CD8-positive, alpha-beta memory T cell (primary cell): ENCODE measurements around the gene HDAC5. TPM values are rescaled to one million over a fixed set of nuclear protein-coding genes. Genes with fewer than 3 reads are reported as not detected.
A peak's percentile ranks its signal among the peaks of the same experiment; 100 is the strongest.
"Not testable (repeated sequence)": the region's sequence is repeated elsewhere in the genome, so short reads cannot be mapped to it uniquely, and the experiment has no call there.

Experiments
- CTCF ChIA-PET: fragments of 350-600 bp; sonication (Branson Sonifier 250); formaldehyde crosslinking; loops from one replicate; lab custom pipeline; 2021; ENCODE audit warnings: antibody characterized with exemption; lab: Charles Lee
- POLR2A ChIA-PET: fragments of 350-600 bp; sonication (Branson Sonifier 250); formaldehyde crosslinking; loops from one replicate; lab custom pipeline; 2021; ENCODE audit warnings: antibody characterized with exemption; lab: Charles Lee
- DNase-seq, 5 donors: peaks; one replicate each; pipeline versions ENCODE4 v3.0.0 to v3.0.0-alpha.2; 2020 to 2022; ENCODE audit warnings: mixed read lengths in 1 of 5
- H3K27ac ChIP-seq: one replicate; pipeline ENCODE4 v1.7.0; 2013; ENCODE audit warnings: low read depth, mild to moderate bottlenecking, low read length, moderate library complexity
- H3K27me3 ChIP-seq: 2 replicates; pipeline ENCODE4 v1.7.0; 2013; ENCODE audit warnings: low read length, mild to moderate bottlenecking; ENCODE audit not compliant: insufficient read depth, poor library complexity, severe bottlenecking
- H3K36me3 ChIP-seq: 2 replicates; pipeline ENCODE4 v1.7.0; 2013; ENCODE audit warnings: mild to moderate bottlenecking, low read length, moderate library complexity; ENCODE audit not compliant: insufficient read depth
- H3K4me1 ChIP-seq: 2 replicates; pipeline ENCODE4 v1.7.0; 2013; ENCODE audit warnings: mild to moderate bottlenecking, low read length, moderate library complexity; ENCODE audit not compliant: insufficient read depth
- H3K4me3 ChIP-seq: 2 replicates; pipeline ENCODE4 v1.7.0; 2013; ENCODE audit warnings: mild to moderate bottlenecking, low read length
- H3K9me3 ChIP-seq: 2 replicates; pipeline ENCODE4 v1.7.0; 2013; ENCODE audit warnings: mild to moderate bottlenecking, low read length
- H3K27ac Mint-ChIP-seq, 8 donors: one replicate each; pipeline ENCODE4 v1.8.0; 2020 to 2021; ENCODE audit warnings: mixed read lengths in 8 of 8, mild to moderate bottlenecking in 6 of 8, inconsistent platforms in 3 of 8, moderate library complexity in 3 of 8
- H3K27me3 Mint-ChIP-seq, 2 donors: one replicate each; pipeline ENCODE4 v1.8.0; 2020 to 2021; ENCODE audit warnings: mixed read lengths in 2 of 2, mild to moderate bottlenecking in 1 of 2, moderate library complexity in 1 of 2
- H3K36me3 Mint-ChIP-seq, 3 donors: one replicate each; pipeline ENCODE4 v1.8.0; 2020 to 2021; ENCODE audit warnings: mixed read lengths in 3 of 3, inconsistent platforms in 1 of 3, mild to moderate bottlenecking in 1 of 3
- H3K4me1 Mint-ChIP-seq, 3 donors: one replicate each; pipeline ENCODE4 v1.8.0; 2020 to 2021; ENCODE audit warnings: mixed read lengths in 3 of 3, inconsistent platforms in 1 of 3, mild to moderate bottlenecking in 1 of 3
- H3K4me3 Mint-ChIP-seq, 7 donors: one replicate each; pipeline ENCODE4 v1.8.0; 2020 to 2021; ENCODE audit warnings: mixed read lengths in 7 of 7, mild to moderate bottlenecking in 6 of 7, moderate library complexity in 4 of 7, inconsistent platforms in 2 of 7
- H3K9me3 Mint-ChIP-seq, 5 donors: one replicate each; pipeline ENCODE4 v1.8.0; 2020 to 2022; ENCODE audit warnings: mixed read lengths in 5 of 5, mild to moderate bottlenecking in 3 of 5, moderate library complexity in 2 of 5, inconsistent platforms in 1 of 5
- polyA plus RNA-seq: library from polyadenylated mRNA; unstranded; fragments of 300-500 nt; fragmentation: Illumina TruSeq; gene quantifications from one replicate; pipeline ENCODE4 v1.2.3, GENCODE V29; 2021
- total RNA-seq, 2 experiments: library from RNA; stranded (reverse); gene quantifications; one replicate each; pipeline ENCODE4 v1.2.3, GENCODE V29; 2021

HDAC5 gene
- total and polyA plus RNA-seq, 3 experiments from 2014 or later, result 22.7 to 38.1 (median 24.2) TPM

GRCh38 chr17:44128383-44128782, 4.9 kb upstream of the HDAC5 start:
- H3K4me3 ChIP-seq, result no peak overlapping the region
- H3K9me3 ChIP-seq, result no peaks in the 10 kb centered on the region
- POLR2A ChIA-PET, result interaction anchor here (0.7 kb wide), 1 partner anchor 1720 kb away, joined by 4 read pairs; no protein-coding TSS in a partner anchor
- DNase-seq, result no peak
- no peaks in the 10 kb centered on the region for H3K36me3 ChIP-seq
- peak overlapping the region in 1 of 7 donors; percentile 61 for H3K4me3 Mint-ChIP-seq
- H3K4me1 Mint-ChIP-seq, result peaks cover 7 to 10% (median 10%) of the 10 kb centered on the region in 3 donors
- H3K9me3 Mint-ChIP-seq, result no peaks in the 10 kb centered on the region
- H3K27me3 Mint-ChIP-seq, result peaks cover 3 to 6% of the 10 kb centered on the region in 2 donors
- H3K27ac ChIP-seq, result no peak overlapping the region
- H3K27ac Mint-ChIP-seq, result peak overlapping the region in 2 of 8 donors; percentile 1 to 66
- H3K27me3 ChIP-seq, result no peaks in the 10 kb centered on the region
- CTCF ChIA-PET, result no interaction called here
- peaks cover 0 to 4% (median 0%) of the 10 kb centered on the region in 3 donors for H3K36me3 Mint-ChIP-seq
- H3K4me1 ChIP-seq, result peaks cover 4% of the 10 kb centered on the region

DNA sequence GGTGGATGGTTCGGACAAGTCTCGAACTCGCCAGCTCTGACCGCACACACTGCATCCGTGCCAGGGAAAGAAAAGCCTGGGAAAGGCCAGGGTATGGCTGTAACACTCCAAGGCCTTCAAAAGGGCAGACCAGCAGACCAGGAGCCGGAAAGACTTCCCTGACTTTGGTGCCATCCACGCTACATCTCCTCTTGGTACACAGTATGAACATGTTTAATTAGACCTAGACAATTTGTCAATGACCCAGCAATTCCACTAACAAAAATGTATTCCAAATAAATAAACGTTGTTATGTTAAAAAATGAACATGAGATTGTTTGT, 637 bp upstream of the HDAC5 start:
- ChIA-PET POLR2A (interaction anchor here (0.8 to 2.6 kb wide), 9 partner anchors 18 to 229 kb away, joined by 3 to 35 read pairs (median 4); partner anchors contain the start of genes HROB, LSM12, TMUB2 and UBTF), CTCF (interaction anchor here (0.9 to 2.9 kb wide), 14 partner anchors 9 to 222 kb away, joined by 3 to 15 read pairs (median 6); partner anchors contain the start of genes GRN, LSM12 and UBTF)
- H3K27ac ChIP-seq, result peak overlapping the region; percentile 81

DNA sequence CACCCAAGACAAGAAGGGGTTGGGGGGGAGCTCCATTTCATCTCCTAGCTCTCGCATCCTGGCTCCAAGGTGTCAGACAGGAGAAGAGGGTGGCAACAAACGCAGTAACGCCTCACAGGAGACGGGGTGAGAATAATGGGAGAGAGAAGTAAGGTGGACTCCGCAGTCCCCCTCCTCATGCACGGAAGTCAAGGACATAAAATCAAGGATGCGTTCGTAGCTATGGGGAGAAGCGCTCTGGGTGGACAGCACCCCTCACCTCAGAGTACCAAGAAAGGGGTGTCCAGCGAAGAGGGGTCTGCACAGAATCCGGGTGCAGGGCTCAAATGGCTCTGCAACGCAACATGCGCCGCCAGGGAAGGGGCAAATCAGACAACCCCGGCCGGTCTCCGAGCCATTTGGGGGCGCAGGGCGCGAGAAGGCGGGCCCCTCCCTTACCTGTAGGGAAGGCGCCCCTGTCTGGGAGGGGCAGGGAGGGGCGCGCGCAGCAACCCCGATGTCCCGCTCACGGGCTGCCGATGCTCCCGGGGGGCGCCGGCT, 555 bp downstream of the HDAC5 start:
- Histone ChIP-seq H3K4me1 (peaks cover 24% of the 10 kb centered on the region), H3K4me3 (peak overlapping the region; percentile 89), H3K27ac (peak overlapping the region; percentile 70), H3K27me3 (no peaks in the 10 kb centered on the region), H3K36me3 (no peaks in the 10 kb centered on the region), H3K9me3 (no peaks in the 10 kb centered on the region)
- Mint-ChIP-seq H3K4me1 (peaks cover 40 to 61% (median 53%) of the 10 kb centered on the region in 3 donors), H3K27me3 (no peaks in the 10 kb centered on the region), H3K36me3 (peaks cover 0 to 24% (median 2%) of the 10 kb centered on the region in 3 donors), H3K27ac (peak overlapping the region; percentile 88 to 98 (median 94)), H3K9me3 (no peaks in the 10 kb centered on the region), H3K4me3 (peak overlapping the region; percentile 91 to 98 (median 94))
- CTCF ChIA-PET, result interaction anchor here (0.7 to 2.9 kb wide), 15 partner anchors 8 to 223 kb away, joined by 3 to 15 read pairs (median 5); partner anchors contain the start of genes GRN, LSM12 and UBTF
- DNase-seq, result peak in 1 of 5 donors; percentile 24
- POLR2A ChIA-PET, result interaction anchor here (0.5 to 2.6 kb wide), 12 partner anchors 19 to 756 kb away, joined by 3 to 35 read pairs (median 4); partner anchors contain the start of genes HROB, LSM12, TMUB2 and UBTF

More for the DNA sequence above, 637 bp upstream of the HDAC5 start:
- no peak for DNase-seq
- Histone ChIP-seq H3K27me3 (no peaks in the 10 kb centered on the region), H3K4me3 (peak overlapping the region; percentile 91), H3K4me1 (peaks cover 24% of the 10 kb centered on the region), H3K36me3 (no peaks in the 10 kb centered on the region), H3K9me3 (no peaks in the 10 kb centered on the region)
- Mint-ChIP-seq H3K27me3 (peaks cover 3 to 4% of the 10 kb centered on the region in 2 donors), H3K36me3 (peaks cover 0 to 15% (median 0%) of the 10 kb centered on the region in 3 donors), H3K4me1 (peaks cover 31 to 49% (median 41%) of the 10 kb centered on the region in 3 donors), H3K27ac (peak overlapping the region; percentile 93 to 98 (median 95)), H3K9me3 (no peaks in the 10 kb centered on the region), H3K4me3 (peak overlapping the region; percentile 91 to 98 (median 96))

GRCh38 chr17:44121997-44122815, 1.2 kb downstream of the HDAC5 start:
- Histone ChIP-seq H3K4me1 (peaks cover 24% of the 10 kb centered on the region), H3K27ac (peak overlapping the region; percentile 70), H3K36me3 (no peaks in the 10 kb centered on the region), H3K27me3 (no peaks in the 10 kb centered on the region), H3K9me3 (no peaks in the 10 kb centered on the region), H3K4me3 (peak overlapping the region; percentile 89)
- Mint-ChIP-seq H3K4me3 (peak overlapping the region; percentile 91 to 98 (median 94)), H3K27me3 (no peaks in the 10 kb centered on the region), H3K4me1 (peaks cover 41 to 66% (median 53%) of the 10 kb centered on the region in 3 donors), H3K27ac (peak overlapping the region; percentile 88 to 98 (median 94)), H3K36me3 (peaks cover 0 to 31% (median 2%) of the 10 kb centered on the region in 3 donors), H3K9me3 (no peaks in the 10 kb centered on the region)
- CTCF ChIA-PET, result interaction anchor here (1.0 to 2.9 kb wide), 6 partner anchors 10 to 224 kb away, joined by 3 to 15 read pairs (median 8); partner anchors contain the start of genes GRN and UBTF
- POLR2A ChIA-PET, result interaction anchor here (0.5 to 2.6 kb wide), 9 partner anchors 15 to 755 kb away, joined by 3 to 35 read pairs (median 4); partner anchors contain the start of genes TMUB2 and UBTF
- DNase-seq, result no peak

DNA sequence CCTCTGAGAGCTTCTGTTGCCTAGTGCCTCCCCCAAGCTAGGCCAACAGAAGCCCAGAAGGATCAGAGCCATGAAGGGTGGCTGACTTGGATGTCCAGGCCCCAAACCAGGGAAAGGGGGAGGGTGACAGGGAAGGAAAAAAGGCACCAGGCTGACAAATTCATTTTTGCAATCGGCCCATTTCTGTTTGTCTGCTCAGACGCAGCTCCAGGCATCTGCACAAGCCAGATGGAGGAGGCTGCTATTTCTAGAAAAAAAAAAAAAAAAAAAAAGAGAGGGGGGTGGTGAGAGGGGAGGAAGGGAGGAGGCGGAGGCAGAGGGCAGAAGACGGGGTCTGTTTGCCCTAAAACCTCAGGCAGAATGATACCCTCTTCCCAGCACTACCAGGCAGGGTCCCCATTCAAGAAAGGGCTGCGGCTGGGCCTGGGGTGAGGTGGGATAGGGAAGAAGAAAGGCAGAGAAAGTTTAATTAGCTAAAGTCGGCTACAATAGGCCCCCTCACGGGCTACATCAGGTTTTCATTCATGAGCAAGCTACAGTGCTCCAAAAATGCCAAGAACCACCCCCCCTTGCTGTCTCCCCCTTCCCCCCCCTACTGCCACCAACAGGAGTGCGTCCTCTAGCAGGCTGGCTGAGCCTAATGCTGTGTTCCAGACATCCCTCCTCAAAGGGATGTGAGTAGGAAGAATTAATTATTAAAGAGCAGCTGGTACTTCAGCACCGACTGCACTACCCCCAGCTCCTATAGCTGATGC, 2.4 kb downstream of the HDAC5 start:
- CTCF ChIA-PET, result interaction anchor here (0.8 kb wide), 1 partner anchor 14 kb away, joined by 4 read pairs; no protein-coding TSS in a partner anchor
- Mint-ChIP-seq H3K4me3 (peak overlapping the region; percentile 56 to 98 (median 93)), H3K27ac (peak overlapping the region in 7 of 8 donors; percentile 15 to 95 (median 38)), H3K4me1 (peaks cover 44 to 75% (median 61%) of the 10 kb centered on the region in 3 donors), H3K9me3 (no peaks in the 10 kb centered on the region), H3K27me3 (no peaks in the 10 kb centered on the region), H3K36me3 (peaks cover 0 to 42% (median 3%) of the 10 kb centered on the region in 3 donors)
- Histone ChIP-seq H3K36me3 (no peaks in the 10 kb centered on the region), H3K4me3 (no peak overlapping the region), H3K27ac (no peak overlapping the region), H3K9me3 (no peaks in the 10 kb centered on the region), H3K4me1 (peaks cover 24% of the 10 kb centered on the region), H3K27me3 (no peaks in the 10 kb centered on the region)
- POLR2A ChIA-PET, result interaction anchor here (0.5 to 0.8 kb wide), 2 partner anchors 10 to 1267 kb away, joined by 4 to 9 read pairs; no protein-coding TSS in a partner anchor
- no peak for DNase-seq

DNA sequence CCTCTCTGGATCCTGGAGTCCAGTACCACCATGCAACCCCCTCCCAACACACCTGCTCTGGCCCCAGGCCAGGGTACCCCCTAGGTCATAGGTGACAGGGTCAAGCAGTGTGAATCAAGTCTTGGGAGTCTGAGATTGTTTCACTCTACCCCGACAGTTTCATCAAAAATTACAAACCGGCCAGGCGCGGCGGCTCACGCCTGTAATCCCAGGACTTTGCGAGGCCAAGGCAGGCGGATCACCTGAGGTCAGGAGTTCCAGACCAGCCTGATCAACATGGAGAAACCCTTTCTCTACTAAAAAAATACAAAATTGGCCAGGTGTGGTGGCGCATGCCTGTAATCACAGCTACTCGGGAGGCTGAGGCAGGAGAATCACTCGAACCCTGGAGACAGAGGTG, 3.2 kb downstream of the HDAC5 start:
- H3K36me3 Mint-ChIP-seq, result peaks cover 0 to 43% (median 3%) of the 10 kb centered on the region in 3 donors
- peaks cover 24% of the 10 kb centered on the region for H3K4me1 ChIP-seq
- POLR2A ChIA-PET, result interaction anchor here (0.5 to 0.8 kb wide), 2 partner anchors 9 to 1267 kb away, joined by 4 to 9 read pairs; no protein-coding TSS in a partner anchor

GRCh38 chr17:44119798-44120197, 3.6 kb downstream of the HDAC5 start:
- Histone ChIP-seq H3K27me3 (no peaks in the 10 kb centered on the region), H3K27ac (no peak overlapping the region), H3K4me1 (peaks cover 24% of the 10 kb centered on the region), H3K36me3 (no peaks in the 10 kb centered on the region), H3K4me3 (no peak overlapping the region), H3K9me3 (no peaks in the 10 kb centered on the region)
- H3K4me1 Mint-ChIP-seq, result peaks cover 44 to 83% (median 61%) of the 10 kb centered on the region in 3 donors
- CTCF ChIA-PET, result no interaction called here
- H3K9me3 Mint-ChIP-seq, result no peaks in the 10 kb centered on the region
- no peak for DNase-seq
- H3K27me3 Mint-ChIP-seq, result no peaks in the 10 kb centered on the region
- no peak overlapping the region for H3K4me3 Mint-ChIP-seq
- H3K27ac Mint-ChIP-seq, result peak overlapping the region in 4 of 8 donors; percentile 40 to 63 (median 48)
- H3K36me3 Mint-ChIP-seq, result peaks cover 0 to 48% (median 3%) of the 10 kb centered on the region in 3 donors
- POLR2A ChIA-PET, result interaction anchor here (0.6 kb wide), 1 partner anchor 13 kb away, joined by 3 read pairs; no protein-coding TSS in a partner anchor

More for the DNA sequence above, 3.2 kb downstream of the HDAC5 start:
- not testable (repeated sequence) for H3K27ac ChIP-seq, H3K9me3 Mint-ChIP-seq, H3K27ac Mint-ChIP-seq, H3K4me3 ChIP-seq, H3K9me3 ChIP-seq, H3K27me3 ChIP-seq, DNase-seq, H3K36me3 ChIP-seq, H3K27me3 Mint-ChIP-seq
- Mint-ChIP-seq H3K4me1 (peaks cover 44 to 78% (median 61%) of the 10 kb centered on the region in 3 donors), H3K4me3 (peak overlapping the region in 2 of 7 donors; percentile 15 to 56)
- CTCF ChIA-PET, result interaction anchor here (0.8 kb wide), 1 partner anchor 13 kb away, joined by 4 read pairs; no protein-coding TSS in a partner anchor
